ENCODE results near the gene AOAH.

- TF ChIP-seq POLR2A (IDR thresholded peaks at IDR 0.05) (no peak), CTCF (IDR thresholded peaks at IDR 0.05) (no peak), POLR2AphosphoS5 (IDR thresholded peaks at IDR 0.05) (no peak), EP300 (IDR thresholded peaks at IDR 0.05) (no peak)
These were observed 126.1 kb downstream of the AOAH start for GRCh38 chr7:36598054-36598674.
